Activated naive CD4-positive, alpha-beta T cell treated with anti-CD3 and anti-CD28 coated beads, Interleukin-2, amount 50 U/mL, for 72 hours (primary cell): ENCODE results near the gene ACVR1B. TPM values are rescaled to one million over a fixed set of nuclear protein-coding genes. Genes with fewer than 3 reads are reported as not detected.

ENCODE experiments used
- ATAC-seq, 2 donors: fragments of 150-1000 bp; cut with Tn5 transposase; 2 replicates each; pipeline ENCODE4 v1.10.0; 2021; ENCODE audit warnings: mild to moderate bottlenecking in 2 of 2, moderate library complexity in 2 of 2
- DNase-seq, 2 donors: peaks; one replicate each; pipeline ENCODE4 v3.0.0; 2021 to 2022; ENCODE audit warnings: low spot score in 2 of 2
- H3K27ac Mint-ChIP-seq, 2 donors: one replicate each; pipeline ENCODE4 v1.8.0; 2022; ENCODE audit warnings: mild to moderate bottlenecking in 2 of 2, mixed read lengths in 2 of 2
- H3K36me3 Mint-ChIP-seq, 2 donors: one replicate each; pipeline ENCODE4 v1.8.0; 2022; ENCODE audit warnings: mixed read lengths in 2 of 2
- H3K9me3 Mint-ChIP-seq, 2 donors: one replicate each; pipeline ENCODE4 v1.8.0; 2022; ENCODE audit warnings: mixed read lengths in 2 of 2
- total RNA-seq, 2 donors: library from RNA; stranded (reverse); gene quantifications; one replicate each; pipeline ENCODE4 v1.2.3, GENCODE V29; 2022

ACVR1B gene
- total RNA-seq, 2 donors from 2014 or later: 5.2 to 9.0 TPM

DNA sequence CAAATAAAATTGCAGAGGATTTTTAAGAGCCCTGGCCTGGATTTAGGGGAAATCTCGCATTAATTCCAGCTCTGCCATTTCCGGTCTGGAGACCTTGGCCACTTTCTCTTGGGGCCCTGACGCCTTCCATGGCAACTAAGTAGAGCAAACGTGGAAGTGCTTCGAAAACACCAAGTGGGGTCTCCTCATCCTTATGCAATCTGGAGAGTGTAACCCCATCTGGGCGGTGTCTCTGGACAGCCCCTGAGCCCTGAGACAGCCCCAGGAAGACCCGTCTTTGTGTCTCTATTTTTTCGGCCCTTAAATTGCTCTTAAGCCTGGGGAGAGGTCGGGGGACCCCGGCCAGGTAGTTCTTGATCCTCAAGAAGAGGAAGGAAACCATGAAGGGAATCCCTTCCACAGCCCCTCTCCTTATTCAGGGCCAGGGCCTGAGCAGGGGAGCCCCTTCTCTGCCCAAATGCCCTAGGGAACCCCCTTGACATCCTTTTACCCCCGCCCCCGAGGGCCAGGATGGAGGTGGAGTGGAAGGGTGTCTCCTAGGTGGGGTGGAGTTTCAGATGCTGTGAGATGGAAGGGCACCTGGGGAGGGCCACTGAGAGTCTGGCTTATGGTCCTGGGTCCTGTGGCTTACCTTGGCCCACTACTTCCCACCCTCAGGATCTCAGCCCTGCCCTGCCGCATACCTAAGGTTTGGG, 82.1 kb downstream of the ACVR1B start:
- Mint-ChIP-seq H3K9me3 (no peaks in the 10 kb centered on the region), H3K27ac (peak overlapping the region; percentile 74 to 89), H3K36me3 (no peaks in the 10 kb centered on the region)
- ATAC-seq (no peak), DNase-seq (no peak)

DNA sequence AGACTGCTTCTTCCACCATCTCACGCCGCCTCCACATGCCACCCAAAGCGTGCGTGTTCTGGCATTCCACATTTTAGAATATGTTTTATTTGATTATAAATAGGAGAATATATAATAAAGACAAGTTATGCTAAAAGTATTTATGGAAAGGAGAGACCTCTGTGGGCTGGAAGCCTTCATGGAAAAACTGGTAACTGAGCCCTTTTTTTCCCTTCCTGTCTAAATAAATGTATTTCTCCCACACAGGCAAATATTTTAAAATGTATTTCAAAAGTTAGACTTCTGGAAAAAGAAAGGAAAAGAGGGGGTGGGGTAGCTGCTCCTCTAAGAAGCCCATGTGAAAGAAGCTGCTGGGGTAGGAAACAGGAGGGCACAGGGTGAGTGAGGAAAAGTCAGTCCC, 83.7 kb downstream of the ACVR1B start:
- H3K9me3 Mint-ChIP-seq: no peaks in the 10 kb centered on the region
- ATAC-seq: no peak
- H3K27ac Mint-ChIP-seq: no peak overlapping the region
- no peak for DNase-seq
- no peaks in the 10 kb centered on the region for H3K36me3 Mint-ChIP-seq

DNA sequence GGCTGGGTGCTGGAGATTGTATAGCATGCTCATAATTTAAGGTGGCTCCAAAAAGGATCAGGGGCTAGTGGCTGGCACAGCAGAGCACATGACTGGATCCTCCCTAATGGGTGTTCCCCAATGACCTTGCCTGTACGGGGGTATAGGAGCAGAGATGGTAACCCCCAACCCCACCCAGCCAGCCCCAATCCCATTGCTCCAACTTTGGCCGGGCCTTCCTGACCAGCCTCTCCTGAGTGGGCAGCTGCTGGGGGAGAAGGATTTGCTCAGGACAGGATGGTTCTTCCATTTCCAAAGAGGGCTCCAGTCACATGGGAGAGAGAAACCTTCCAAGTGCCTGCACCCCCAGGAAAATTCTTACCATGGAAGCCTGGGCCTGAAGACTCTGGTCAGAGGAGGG, 84.4 kb downstream of the ACVR1B start:
- Mint-ChIP-seq H3K27ac (peak overlapping the region in 1 of 2 donors; percentile 22), H3K9me3 (no peaks in the 10 kb centered on the region), H3K36me3 (no peaks in the 10 kb centered on the region)
- ATAC-seq (no peak), DNase-seq (no peak)

DNA sequence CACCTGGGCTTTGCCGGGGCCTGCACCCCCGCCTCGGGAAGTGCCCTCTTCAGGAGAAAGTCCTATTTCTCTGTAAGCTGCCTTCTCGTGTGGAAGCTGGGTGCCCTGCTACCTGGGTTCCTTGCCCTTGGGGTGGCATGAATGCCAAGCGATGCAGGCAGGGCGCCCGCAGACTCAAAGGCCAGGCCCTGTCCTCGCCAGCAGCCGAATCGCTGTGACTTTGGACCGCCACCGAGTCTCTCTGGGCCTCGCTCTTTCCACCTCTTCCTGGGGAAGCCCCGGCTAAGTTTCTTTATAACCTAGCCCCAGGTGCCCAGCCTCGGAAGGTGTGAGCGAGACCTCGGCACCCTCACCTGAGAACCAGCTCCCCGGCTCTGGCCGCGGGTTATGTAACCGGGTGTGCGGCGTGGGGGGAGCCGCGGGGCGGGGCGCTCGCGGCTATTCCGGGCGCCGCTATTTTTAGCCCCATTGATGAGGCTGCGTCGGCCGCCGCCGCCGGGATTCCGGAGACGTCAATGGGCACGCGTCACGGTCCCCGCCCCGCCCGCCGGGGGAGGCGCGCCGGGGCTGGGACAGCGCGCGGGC, 85.2 kb downstream of the ACVR1B start:
- Mint-ChIP-seq H3K27ac (peak overlapping the region in 1 of 2 donors; percentile 22), H3K9me3 (no peaks in the 10 kb centered on the region), H3K36me3 (no peaks in the 10 kb centered on the region)
- ATAC-seq (peak; percentile 53 to 61), DNase-seq (peak; percentile 73 to 82)

DNA sequence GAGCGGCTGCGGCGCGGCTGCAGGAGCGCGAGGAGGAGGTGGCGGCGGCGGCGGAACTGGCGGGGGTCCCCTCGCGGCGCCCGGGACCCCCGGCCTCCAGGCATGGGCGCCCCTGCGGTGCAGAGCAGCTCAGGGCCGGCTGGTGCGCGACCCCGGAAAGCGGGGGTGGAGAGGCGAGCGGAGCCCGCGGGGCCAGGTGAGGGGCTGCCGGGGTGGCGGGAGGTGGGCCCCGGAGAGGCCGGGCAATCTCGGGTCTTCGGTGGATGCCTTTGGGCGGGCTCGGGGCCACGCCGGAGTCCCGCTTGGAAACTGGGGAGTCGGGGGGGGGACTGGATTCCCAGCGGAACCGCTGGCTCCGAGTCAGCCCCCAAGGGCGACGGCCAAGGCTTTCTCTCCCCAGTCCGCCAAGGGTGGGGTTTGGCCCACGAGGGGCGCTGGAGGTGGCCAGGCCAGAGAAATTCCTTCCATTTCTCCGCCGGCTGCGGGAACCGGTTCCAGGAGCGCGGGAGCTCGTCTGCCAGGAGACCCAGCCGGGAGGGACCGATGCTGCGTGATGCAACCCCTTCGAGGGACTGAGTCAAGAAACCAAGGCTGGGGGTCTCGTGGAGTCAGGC, 85.9 kb downstream of the ACVR1B start:
- Mint-ChIP-seq H3K36me3 (no peaks in the 10 kb centered on the region), H3K27ac (peak overlapping the region in 1 of 2 donors; percentile 44), H3K9me3 (no peaks in the 10 kb centered on the region)
- ATAC-seq: no peak
- no peak for DNase-seq

DNA sequence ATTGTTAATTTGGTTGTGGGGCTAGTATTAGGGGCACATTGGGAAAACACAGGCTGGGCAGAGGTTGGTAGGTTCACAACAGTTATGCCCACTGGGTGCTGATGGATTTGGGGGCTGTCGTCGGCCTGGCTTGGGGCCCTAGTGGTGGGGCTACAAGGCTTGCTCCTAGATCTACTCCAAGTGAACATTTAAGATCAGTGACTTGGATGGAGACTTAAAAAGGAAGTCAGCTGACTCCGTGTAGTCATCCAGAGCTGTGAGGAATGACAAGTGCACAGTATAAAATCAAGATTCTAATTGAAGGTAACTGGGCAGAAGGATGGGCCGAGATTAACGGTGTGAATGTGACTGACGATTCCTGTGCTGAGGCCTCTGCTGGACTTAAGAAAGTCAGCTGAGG, 86.9 kb downstream of the ACVR1B start:
- no peaks in the 10 kb centered on the region for H3K9me3 Mint-ChIP-seq
- no peaks in the 10 kb centered on the region for H3K36me3 Mint-ChIP-seq
- peak overlapping the region; percentile 4 to 26 for H3K27ac Mint-ChIP-seq
- peak in 1 of 2 donors; percentile 37 for ATAC-seq
- DNase-seq: no peak

DNA sequence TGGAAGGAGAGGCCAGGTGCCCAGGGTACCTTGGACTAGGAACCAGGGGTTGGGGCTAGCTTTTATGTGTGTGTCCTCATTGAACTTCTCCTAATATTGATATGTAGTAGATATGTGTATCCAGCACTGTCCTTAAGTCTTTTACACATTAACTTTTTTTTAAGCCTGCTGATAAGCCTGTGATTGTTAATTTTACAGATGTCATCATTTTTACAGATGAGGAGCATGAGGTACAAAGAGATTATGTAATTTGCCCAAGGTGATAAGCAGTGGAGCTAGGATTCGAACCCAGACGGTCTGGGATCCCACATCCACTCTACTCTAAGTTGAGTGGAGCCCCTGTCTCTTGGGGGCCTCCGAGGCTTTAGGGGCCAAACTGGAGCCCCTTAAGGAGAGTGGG, 89.5 kb downstream of the ACVR1B start:
- H3K36me3 Mint-ChIP-seq: no peaks in the 10 kb centered on the region
- ATAC-seq (no peak), DNase-seq (no peak)
- H3K9me3 Mint-ChIP-seq: no peaks in the 10 kb centered on the region
- H3K27ac Mint-ChIP-seq: no peak overlapping the region

DNA sequence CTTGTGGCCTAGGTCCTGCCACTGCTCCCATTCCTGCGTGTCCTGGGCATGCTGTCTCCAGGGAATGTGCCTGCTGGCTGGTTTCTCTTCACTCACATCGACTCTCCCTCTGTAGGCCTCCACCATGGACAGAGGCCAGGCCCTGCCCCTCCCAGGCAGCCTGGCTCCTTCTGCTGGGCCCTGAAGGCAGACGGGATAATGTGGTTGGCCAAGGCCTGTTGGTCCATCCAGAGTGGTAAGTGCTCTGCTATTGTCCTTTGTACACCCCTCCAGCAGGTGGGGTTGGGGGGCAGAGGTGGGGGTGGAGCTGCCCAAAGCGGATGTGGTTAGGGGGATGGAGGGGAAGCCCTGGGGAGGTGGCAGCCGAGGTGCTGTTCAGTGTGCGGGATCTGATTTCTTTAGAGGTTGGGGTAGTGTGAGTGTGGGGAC, 90.2 kb downstream of the ACVR1B start:
- H3K36me3 Mint-ChIP-seq: no peaks in the 10 kb centered on the region
- ATAC-seq (peak in 1 of 2 donors; percentile 15), DNase-seq (no peak)
- H3K27ac Mint-ChIP-seq: peak overlapping the region; percentile 66 to 84
- no peaks in the 10 kb centered on the region for H3K9me3 Mint-ChIP-seq

DNA sequence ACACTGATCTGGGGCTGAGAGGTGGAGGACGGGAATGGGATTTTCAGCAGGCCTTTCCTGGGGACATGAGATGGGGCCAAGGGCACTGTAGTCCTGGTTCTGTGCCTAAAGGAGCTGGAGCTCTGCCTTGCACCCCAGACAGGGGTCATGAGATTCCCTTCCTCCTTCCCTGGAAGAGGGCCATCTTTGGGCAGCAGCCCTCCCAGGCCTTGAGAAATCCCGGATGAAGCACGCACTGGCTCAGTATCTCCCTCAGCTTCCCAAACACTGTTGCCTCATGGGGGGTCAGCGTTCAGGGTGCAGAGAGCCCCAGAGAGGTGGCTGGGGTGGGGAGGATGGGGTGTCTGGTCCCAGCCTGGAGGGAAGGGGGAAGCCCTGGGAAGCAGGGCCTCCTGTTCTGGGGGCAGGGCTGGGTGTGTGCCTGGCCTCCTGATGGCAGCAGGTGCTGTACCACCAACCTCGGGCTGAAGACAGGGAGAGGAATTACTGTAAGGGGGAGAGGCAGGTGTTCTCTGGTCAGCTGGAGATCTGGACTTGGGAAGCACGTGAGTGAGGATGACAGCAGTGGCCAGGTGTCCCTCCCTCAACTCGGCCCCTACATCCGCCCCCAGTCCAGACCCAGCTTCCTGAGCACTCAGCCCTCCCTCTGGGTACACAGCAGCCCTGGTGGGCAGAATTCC, 91.3 kb downstream of the ACVR1B start:
- H3K36me3 Mint-ChIP-seq: no peaks in the 10 kb centered on the region
- H3K27ac Mint-ChIP-seq: peak overlapping the region in 1 of 2 donors; percentile 66
- ATAC-seq (no peak), DNase-seq (no peak)
- no peaks in the 10 kb centered on the region for H3K9me3 Mint-ChIP-seq

DNA sequence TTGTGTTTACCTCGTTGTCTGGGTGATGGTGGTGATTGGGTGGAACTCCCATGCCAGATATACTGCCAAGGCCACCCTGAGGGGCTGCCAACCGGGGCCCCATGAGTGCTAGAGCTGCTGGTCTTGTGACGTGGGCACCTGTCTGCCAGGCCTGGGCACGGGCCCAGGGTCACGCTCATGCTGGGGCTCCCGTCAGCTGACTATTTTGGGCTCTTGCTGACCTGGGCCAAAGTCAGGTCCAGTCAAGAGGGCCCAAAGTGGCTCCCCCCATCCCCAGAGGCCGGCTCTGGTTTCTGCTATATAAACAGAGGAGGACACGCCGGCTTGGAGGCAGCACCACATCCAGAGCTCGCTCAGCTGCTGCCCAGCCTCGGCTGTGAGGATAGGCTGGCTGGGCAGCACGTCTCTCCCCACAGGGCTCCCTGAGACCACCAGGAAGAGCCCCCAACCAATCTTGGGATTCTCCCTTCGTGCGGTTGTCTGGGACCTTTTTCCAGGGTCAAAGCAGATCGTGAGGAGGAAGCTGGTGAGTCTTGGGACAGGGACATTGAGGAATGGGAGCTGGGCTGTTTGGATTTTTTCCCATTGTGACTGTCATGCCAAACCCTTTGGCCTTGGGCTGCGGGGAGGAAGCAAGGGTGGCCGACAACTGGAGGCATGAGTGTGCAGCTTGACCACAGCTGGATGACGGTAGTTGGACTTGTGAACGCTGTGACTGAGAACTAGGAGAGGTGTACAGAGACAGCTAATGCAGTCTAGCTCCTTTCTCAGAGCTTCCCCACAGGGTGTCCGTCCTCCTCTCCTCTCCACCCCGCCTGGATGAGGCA, 92.1 kb downstream of the ACVR1B start:
- Mint-ChIP-seq H3K27ac (peak overlapping the region in 1 of 2 donors; percentile 23), H3K9me3 (no peaks in the 10 kb centered on the region), H3K36me3 (no peaks in the 10 kb centered on the region)
- ATAC-seq (no peak), DNase-seq (no peak)

DNA sequence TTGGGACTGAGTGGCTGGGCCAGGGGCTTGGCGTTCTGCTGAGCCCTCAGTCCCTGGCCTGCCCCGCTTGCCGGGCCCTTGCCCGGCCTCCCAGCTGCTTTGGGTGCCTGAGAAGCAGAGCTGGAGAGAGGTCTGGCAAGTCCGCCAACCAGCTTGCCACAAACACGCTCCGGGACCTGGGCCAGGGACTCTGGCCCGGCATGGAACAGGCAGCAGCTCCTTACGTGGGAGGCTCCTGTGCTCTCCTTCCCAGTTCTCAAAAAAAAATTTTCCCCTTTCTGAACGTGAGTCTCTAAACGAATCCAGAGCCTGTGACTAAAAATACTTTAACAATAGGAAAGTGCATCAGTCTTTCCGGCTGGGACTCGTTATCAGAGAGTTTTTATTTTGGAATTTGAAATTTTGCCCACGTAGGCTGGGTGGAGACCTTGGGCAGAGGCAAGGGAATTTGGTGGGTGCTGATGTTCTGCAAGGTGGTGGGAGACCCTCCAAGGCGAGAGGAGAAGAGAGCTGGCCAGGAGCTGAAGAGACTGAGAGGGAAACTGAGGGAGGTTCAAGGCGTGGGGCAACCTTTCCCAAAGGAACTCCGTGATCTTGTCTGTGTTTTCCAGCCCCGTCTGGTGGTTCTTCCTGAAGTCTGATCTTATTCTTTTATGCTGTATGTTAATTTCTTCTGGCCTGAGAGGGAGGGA, 92.9 kb downstream of the ACVR1B start:
- Mint-ChIP-seq H3K36me3 (no peaks in the 10 kb centered on the region), H3K27ac (no peak overlapping the region), H3K9me3 (no peaks in the 10 kb centered on the region)
- ATAC-seq (no peak), DNase-seq (no peak)

DNA sequence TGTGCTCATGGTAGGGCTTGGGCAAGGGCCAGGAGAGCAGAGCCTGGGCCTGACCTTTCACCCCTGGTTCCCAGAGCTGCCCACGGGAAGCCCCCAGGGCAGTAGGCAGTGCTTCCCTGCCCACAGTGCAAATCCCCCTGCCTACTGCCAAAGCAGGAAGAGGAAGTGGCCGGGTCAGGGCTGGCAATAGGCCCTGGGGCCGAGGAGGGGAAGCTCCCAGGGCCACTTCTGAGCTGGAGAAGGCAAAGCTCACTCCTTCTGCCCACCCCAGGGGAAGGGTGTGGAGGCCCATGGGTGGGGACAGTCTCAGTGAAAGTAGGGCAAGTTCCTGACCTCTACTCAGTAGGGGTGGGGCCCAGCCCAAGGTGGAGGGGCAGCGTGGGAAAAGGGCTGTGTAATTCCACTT, 94.3 kb downstream of the ACVR1B start:
- peak in 1 of 2 donors; percentile 22 for ATAC-seq
- Mint-ChIP-seq H3K27ac (peak overlapping the region; percentile 50 to 59), H3K9me3 (no peaks in the 10 kb centered on the region), H3K36me3 (no peaks in the 10 kb centered on the region)
- no peak for DNase-seq

Other genes with a start within 250 kb of the ACVR1B start
- under 1 TPM; 0.30 to 0.54 TPM for gene FIGNL2, start 103.0 kb upstream of the ACVR1B start, total RNA-seq
- not detected for gene ANKRD33, start 63.6 kb upstream of the ACVR1B start, total RNA-seq
- gene ACVRL1, start 44.2 kb upstream of the ACVR1B start, total RNA-seq: not detected
- 10 to 100 TPM in 1 of 2 donors, 1 to 10 TPM in 1; 9.9 to 32.9 TPM for gene TAMALIN, start 55.2 kb downstream of the ACVR1B start, total RNA-seq
- 10 to 100 TPM; 29.8 to 76.0 TPM for gene NR4A1, start 99.7 kb downstream of the ACVR1B start, total RNA-seq
- 10 to 100 TPM; 28.5 to 46.8 TPM for gene ATG101, start 118.3 kb downstream of the ACVR1B start, total RNA-seq
- not detected for gene SMIM41, start 128.0 kb downstream of the ACVR1B start, total RNA-seq
- gene KRT80, start 240.3 kb downstream of the ACVR1B start, total RNA-seq: not detected